ENCODE data around the gene NPIPB8. TPM values are rescaled to one million over a fixed set of nuclear protein-coding genes. Genes with fewer than 3 reads are reported as not detected.
"Not testable (repeated sequence)": the region's sequence is repeated elsewhere in the genome, so short reads cannot be mapped to it uniquely, and the experiment has no call there.

Gene NPIPB8
- total RNA-seq, 4 donors from 2014 or later, result not detected

- DNase-seq (ENCODE audit: low spot score) (no peak), ATAC-seq (ENCODE audit: low FRiP score) (no peak)
- no peak for TF ChIP-seq CTCF (IDR thresholded peaks at IDR 0.05)
These were observed 16.2 kb upstream of the NPIPB8 start for GRCh38 chr16:28621481-28622155.

- DNase-seq (ENCODE audit: low spot score); ATAC-seq (ENCODE audit: low FRiP score): not testable (repeated sequence)
These were observed 15.2 kb upstream of the NPIPB8 start for GRCh38 chr16:28622532-28623171.

DNA sequence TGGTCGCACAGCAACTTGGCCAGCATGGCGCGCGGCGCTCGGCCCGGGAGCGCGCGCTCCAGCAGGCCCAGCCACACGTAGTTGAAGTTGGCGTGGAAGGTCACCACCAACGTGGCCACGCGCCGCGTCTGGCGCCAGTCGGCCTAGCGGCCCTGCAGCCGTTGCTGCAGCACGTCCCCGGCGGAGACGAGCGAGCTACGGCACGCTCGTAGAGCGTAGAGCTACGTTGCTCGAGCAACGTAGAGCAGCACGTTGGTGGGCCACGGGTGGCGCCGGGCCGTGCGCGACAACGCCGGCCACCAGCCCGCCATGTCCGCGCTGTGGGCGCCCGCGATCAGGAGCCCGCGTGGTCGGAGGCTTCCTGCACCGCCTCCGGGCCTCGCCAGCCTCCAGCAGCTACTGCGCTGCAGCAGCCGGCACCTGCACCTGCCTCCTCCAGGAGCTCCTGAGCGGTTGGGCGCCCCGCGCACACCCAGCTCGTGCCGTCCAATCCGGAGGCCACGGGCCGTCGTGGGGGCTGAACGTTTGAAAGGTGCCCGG lies 14.6 kb upstream of the NPIPB8 start:
- no peak for TF ChIP-seq CTCF (IDR thresholded peaks at IDR 0.05)
- DNase-seq (ENCODE audit: low spot score) (no peak), ATAC-seq (ENCODE audit: low FRiP score) (peak; percentile 62)

DNA sequence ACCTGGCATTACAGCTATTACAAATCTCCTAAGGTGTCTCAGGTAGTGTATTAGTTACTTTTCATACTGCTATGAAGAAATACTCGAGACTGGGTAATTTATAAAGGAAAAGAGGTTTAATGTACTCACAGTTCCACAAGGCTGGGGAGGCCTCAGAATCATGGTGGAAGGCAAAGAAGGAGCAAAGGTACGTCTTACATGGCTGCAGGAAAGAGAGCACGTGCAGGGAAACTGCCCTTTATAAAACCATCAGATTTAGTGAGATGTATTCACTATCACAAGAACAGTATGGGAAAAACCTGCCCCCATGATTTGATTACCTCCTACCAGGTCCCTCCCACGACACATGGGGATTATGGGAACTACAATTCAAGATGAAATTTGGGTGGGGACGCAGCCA lies 7.0 kb upstream of the NPIPB8 start:
- not testable (repeated sequence) for DNase-seq (ENCODE audit: low spot score); ATAC-seq (ENCODE audit: low FRiP score)

- DNase-seq (ENCODE audit: low spot score); ATAC-seq (ENCODE audit: low FRiP score): not testable (repeated sequence)
These were observed 1.6 kb upstream of the NPIPB8 start for GRCh38 chr16:28636093-28636823.

GRCh38 chr16:28638359-28638758 lies 494 bp downstream of the NPIPB8 start:
- not testable (repeated sequence) for ATAC-seq (ENCODE audit: low FRiP score); DNase-seq (ENCODE audit: low spot score)

- not testable (repeated sequence) for DNase-seq (ENCODE audit: low spot score); ATAC-seq (ENCODE audit: low FRiP score)
These were observed 2.1 kb downstream of the NPIPB8 start for GRCh38 chr16:28639959-28640358.

DNA sequence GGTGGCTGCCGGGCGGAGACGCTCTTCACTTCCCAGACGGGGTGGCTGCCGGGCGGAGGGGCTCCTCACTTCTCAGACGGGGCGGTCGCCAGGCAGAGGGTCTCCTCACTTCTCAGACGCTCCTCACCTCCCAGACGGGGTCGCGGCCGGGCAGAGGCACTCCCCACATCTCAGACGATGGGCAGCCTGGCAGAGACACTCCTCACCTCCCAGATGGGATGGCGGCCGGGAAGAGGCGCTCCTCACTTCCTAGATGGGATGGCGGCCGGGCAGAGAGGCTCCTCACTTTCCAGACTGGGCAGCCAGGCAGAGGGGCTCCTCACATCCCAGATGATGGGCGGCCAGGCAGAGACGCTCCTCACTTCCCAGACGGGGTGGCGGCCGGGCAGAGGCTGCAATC lies 28.4 kb downstream of the NPIPB8 start:
- not testable (repeated sequence) for DNase-seq (ENCODE audit: low spot score); ATAC-seq (ENCODE audit: low FRiP score)

GRCh38 chr16:28667480-28667879 lies 29.6 kb downstream of the NPIPB8 start:
- not testable (repeated sequence) for DNase-seq (ENCODE audit: low spot score); ATAC-seq (ENCODE audit: low FRiP score)

DNA sequence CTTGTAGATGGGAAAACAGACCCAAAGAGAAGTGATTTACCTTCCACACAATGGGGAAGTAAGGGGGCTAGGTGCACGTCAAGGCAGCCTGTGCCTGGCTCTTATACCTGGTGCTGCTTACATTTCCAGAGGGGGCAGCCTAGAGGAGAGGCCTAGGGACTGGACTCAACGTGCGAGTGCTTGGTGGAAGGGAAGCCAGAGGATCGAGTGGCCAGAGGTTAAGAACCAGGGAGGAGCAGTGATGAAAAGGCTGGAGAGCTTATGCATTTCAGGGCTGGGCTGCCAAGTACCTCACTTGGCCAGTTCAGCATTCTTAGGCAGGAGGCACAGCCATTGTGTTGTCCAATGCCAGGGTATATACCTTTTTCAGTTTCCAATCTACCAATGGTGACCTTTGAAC lies 30.3 kb downstream of the NPIPB8 start:
- not testable (repeated sequence) for DNase-seq (ENCODE audit: low spot score); ATAC-seq (ENCODE audit: low FRiP score)

- peak; percentile 98 for ATAC-seq (ENCODE audit: low FRiP score)
- not testable (repeated sequence) for DNase-seq (ENCODE audit: low spot score)
These were observed 50.6 kb downstream of the NPIPB8 start for GRCh38 chr16:28688327-28688952.

- DNase-seq (ENCODE audit: low spot score); ATAC-seq (ENCODE audit: low FRiP score): not testable (repeated sequence)
These were observed 51.6 kb downstream of the NPIPB8 start for GRCh38 chr16:28689425-28689824.

GRCh38 chr16:28691722-28692121 lies 53.9 kb downstream of the NPIPB8 start:
- ATAC-seq (ENCODE audit: low FRiP score); DNase-seq (ENCODE audit: low spot score): not testable (repeated sequence)

- DNase-seq (ENCODE audit: low spot score), result not testable (repeated sequence)
- ATAC-seq (ENCODE audit: low FRiP score), result peak; percentile 51
These were observed 55.5 kb downstream of the NPIPB8 start for GRCh38 chr16:28693257-28693950.

GRCh38 chr16:28699792-28700191 lies 61.9 kb downstream of the NPIPB8 start:
- ATAC-seq (ENCODE audit: low FRiP score); DNase-seq (ENCODE audit: low spot score): not testable (repeated sequence)

GRCh38 chr16:28700349-28700748 lies 62.5 kb downstream of the NPIPB8 start:
- ATAC-seq (ENCODE audit: low FRiP score); DNase-seq (ENCODE audit: low spot score): not testable (repeated sequence)
